Smooth muscle cell (in vitro differentiated cells): Measurements from ENCODE around the gene CPA5. TPM values are rescaled to one million over a fixed set of nuclear protein-coding genes. Genes with fewer than 3 reads are reported as not detected.

ENCODE experiments used
- DNase-seq: peaks from one replicate; lab custom pipeline; 2025; ENCODE audit not compliant: unreplicated experiment; lab: John Stamatoyannopoulos, UW
- H2AFZ ChIP-seq: fragments of 200-600 bp; sonication (generic); 2 replicates; pipeline ENCODE4 v1.6.0; 2016; ENCODE audit warnings: antibody characterized with exemption, low read depth, mild to moderate bottlenecking
- H3F3A ChIP-seq: fragments of 200-600 bp; sonication (generic); 2 replicates; pipeline ENCODE4 v1.6.0; 2017; ENCODE audit warnings: antibody characterized with exemption, low read depth
- H3K27ac ChIP-seq: fragments of 200-600 bp; sonication (generic); 2 replicates; pipeline ENCODE4 v1.5.1; 2016; ENCODE audit warnings: low read depth, mild to moderate bottlenecking
- H3K27me3 ChIP-seq: fragments of 200-600 bp; sonication (generic); 2 replicates; pipeline ENCODE4 v1.6.1; 2016; ENCODE audit warnings: low read depth, mild to moderate bottlenecking
- H3K36me3 ChIP-seq: fragments of 200-600 bp; sonication (generic); 2 replicates; pipeline ENCODE4 v1.5.1; 2016; ENCODE audit warnings: low read depth
- H3K4me1 ChIP-seq: fragments of 200-600 bp; sonication (generic); 2 replicates; pipeline ENCODE4 v1.5.1; 2016; ENCODE audit warnings: low read depth
- H3K4me2 ChIP-seq: fragments of 200-600 bp; sonication (generic); 2 replicates; pipeline ENCODE4 v1.6.0; 2016; ENCODE audit warnings: mild to moderate bottlenecking
- H3K4me3 ChIP-seq: fragments of 200-600 bp; sonication (generic); 2 replicates; pipeline ENCODE4 v1.5.1; 2016; ENCODE audit warnings: mild to moderate bottlenecking
- H3K79me2 ChIP-seq: fragments of 200-600 bp; sonication (generic); 2 replicates; pipeline ENCODE4 v1.6.0; 2016; ENCODE audit warnings: low read depth, mild to moderate bottlenecking
- H3K9ac ChIP-seq: fragments of 200-600 bp; sonication (generic); 2 replicates; pipeline ENCODE4 v1.6.0; 2016; ENCODE audit warnings: low read depth
- H3K9me3 ChIP-seq: fragments of 200-600 bp; sonication (generic); replicated peaks from 2 replicates; pipeline ENCODE4 v1.5.1; 2016; ENCODE audit warnings: low read depth
- H4K20me1 ChIP-seq: fragments of 200-600 bp; sonication (generic); 2 replicates; pipeline ENCODE4 v1.6.0; 2016; ENCODE audit warnings: low read depth
- CTCF ChIP-seq: fragments of 200-600 bp; sonication (generic); IDR thresholded peaks from 2 replicates; pipeline ENCODE4 v1.5.1; 2017; ENCODE audit warnings: borderline replicate concordance, mild to moderate bottlenecking, antibody characterized with exemption; ENCODE audit not compliant: insufficient read depth, poor library complexity, severe bottlenecking
- WGBS: methylation state at CpG from one replicate; pipeline ENCODE4 v1.1.7; 2016; ENCODE audit warnings: low lambda C conversion rate; 5-methylcytosine and 5-hydroxymethylcytosine counted together
- polyA plus RNA-seq: library from polyadenylated mRNA; unstranded; fragments of >200 nt; fragmentation: Nextera tagmentation; extraction: Ambion mirVana; gene quantifications from 2 replicates; pipeline ENCODE4 v1.2.1, GENCODE V29; 2016
- total RNA-seq: library from RNA; depleted of rRNA; stranded (reverse); fragments of >200 nt; gene quantifications from 2 replicates; pipeline ENCODE4 v1.2.3, GENCODE V29; 2014

Gene CPA5
- total and polyA plus RNA-seq, 2 experiments from 2014 or later: not detected

- Histone ChIP-seq H3K79me2 (no peaks in the 10 kb centered on the region), H3K36me3 (no peaks in the 10 kb centered on the region), H2AFZ (peak overlapping the region; percentile 46), H3K4me2 (peak overlapping the region; percentile 73), H3K27me3 (no peaks in the 10 kb centered on the region), H3K9me3 (no peaks in the 10 kb centered on the region), H3K9ac (peak overlapping the region; percentile 19), H4K20me1 (no peaks in the 10 kb centered on the region), H3K27ac (peak overlapping the region; percentile 41), H3K4me1 (peaks cover 43% of the 10 kb centered on the region), H3F3A (peaks cover 28% of the 10 kb centered on the region), H3K4me3 (no peak overlapping the region)
- WGBS: 12% methylated on average over 20 of the region's 20 CpGs
- no peak for DNase-seq
- TF ChIP-seq CTCF: no peak
Observed at GRCh38 chr7:130350945-130351790, 6.6 kb downstream of the CPA5 start.

- Histone ChIP-seq H3K9me3 (no peaks in the 10 kb centered on the region), H3K9ac (no peak overlapping the region), H3K27me3 (no peaks in the 10 kb centered on the region), H4K20me1 (no peaks in the 10 kb centered on the region), H3K4me2 (peak overlapping the region; percentile 73), H3K4me1 (peaks cover 46% of the 10 kb centered on the region), H3F3A (peaks cover 31% of the 10 kb centered on the region), H3K79me2 (no peaks in the 10 kb centered on the region), H2AFZ (no peak overlapping the region), H3K4me3 (no peak overlapping the region), H3K27ac (peak overlapping the region; percentile 41), H3K36me3 (no peaks in the 10 kb centered on the region)
- DNase-seq: no peak
- no peak for TF ChIP-seq CTCF
- 50% methylated on average over 6 of the region's 6 CpGs for WGBS
Observed at GRCh38 chr7:130351791-130352090, 7.1 kb downstream of the CPA5 start.

- Histone ChIP-seq H3K4me2 (peak overlapping the region; percentile 5), H3K9ac (peak overlapping the region; percentile 6), H3K27me3 (no peaks in the 10 kb centered on the region), H3K79me2 (no peaks in the 10 kb centered on the region), H3K4me1 (peaks cover 49% of the 10 kb centered on the region), H3F3A (peaks cover 34% of the 10 kb centered on the region), H2AFZ (no peak overlapping the region), H3K36me3 (no peaks in the 10 kb centered on the region), H3K27ac (peak overlapping the region; percentile 41), H4K20me1 (no peaks in the 10 kb centered on the region), H3K9me3 (no peaks in the 10 kb centered on the region), H3K4me3 (no peak overlapping the region)
- WGBS: 68% methylated on average over 20 of the region's 20 CpGs
- DNase-seq: no peak
- TF ChIP-seq CTCF: no peak
Observed at GRCh38 chr7:130352194-130353074, 7.8 kb downstream of the CPA5 start.
